T-cell (primary cell): ENCODE measurements around the gene CALCOCO2. TPM values are rescaled to one million over a fixed set of nuclear protein-coding genes. Genes with fewer than 3 reads are reported as not detected.
A peak's percentile ranks its signal among the peaks of the same experiment; 100 is the strongest.

Source experiments
- ATAC-seq, 4 experiments: fragments of 200-7000 bp in 3 of 4; fragments of 150-1000 bp in 1 of 4; cut with Tn5 transposase; replicated peaks in 1 of 4; 1 replicate in 3 of 4; 2 replicates in 1 of 4; pipeline ENCODE4 v1.10.0; 2021; ENCODE audit warnings: moderate library complexity in 3 of 4, mild to moderate bottlenecking in 2 of 4, moderate number of reproducible peaks in 1 of 4
- CTCF ChIA-PET, 2 donors: fragments of 300-600 bp; sonication (Branson Sonifier 250); formaldehyde crosslinking; loops; one replicate each; lab custom pipeline; 2022; ENCODE audit warnings: antibody characterized with exemption in 2 of 2; lab: Charles Lee
- POLR2A ChIA-PET, 2 donors: fragments of 300-600 bp; sonication (Branson Sonifier 250); formaldehyde crosslinking; loops; one replicate each; lab custom pipeline; 2022; ENCODE audit warnings: antibody characterized with exemption in 2 of 2; lab: Charles Lee
- DNase-seq, 35 experiments: peaks; one replicate each; pipeline versions ENCODE4 v3.0.0 to v3.0.0-alpha.2; 2013 to 2023
- H3K27ac ChIP-seq: one replicate; pipeline ENCODE4 v1.5.1; 2013; ENCODE audit warnings: low read length
- H3K27me3 ChIP-seq, 2 experiments: replicated peaks in 1 of 2; 1 replicate in 1 of 2; 2 replicates in 1 of 2; pipeline versions ENCODE4 v1.6.1 to v1.7.0; 2013; ENCODE audit warnings: low read length in 1 of 2, mixed read lengths in 1 of 2; ENCODE audit not compliant: control insufficient read depth in 2 of 2, insufficient read depth in 2 of 2; ENCODE audit errors: extremely low read depth in 1 of 2
- H3K36me3 ChIP-seq, 2 donors: 1 replicate in 1 of 2; 2 replicates in 1 of 2; pipeline versions ENCODE4 v1.6.1 to v1.7.0; 2013; ENCODE audit warnings: low read length in 1 of 2; ENCODE audit not compliant: control insufficient read depth in 2 of 2, insufficient read depth in 1 of 2; ENCODE audit errors: extremely low read depth in 1 of 2
- H3K4me1 ChIP-seq, 2 experiments: 1 replicate in 1 of 2; 2 replicates in 1 of 2; pipeline versions ENCODE4 v1.6.1 to v1.7.0; 2013; ENCODE audit warnings: low read length in 2 of 2, mixed read lengths in 1 of 2; ENCODE audit not compliant: insufficient read depth in 2 of 2, control insufficient read depth in 1 of 2; ENCODE audit errors: extremely low read depth in 1 of 2
- H3K4me3 ChIP-seq, 2 donors: 1 replicate in 1 of 2; 2 replicates in 1 of 2; pipeline versions ENCODE4 v1.5.1 to v1.7.0; 2013; ENCODE audit warnings: mild to moderate bottlenecking in 2 of 2, low read length in 1 of 2, moderate library complexity in 1 of 2; ENCODE audit not compliant: control insufficient read depth in 1 of 2; ENCODE audit errors: extremely low read depth in 1 of 2
- H3K9me3 ChIP-seq: 2 replicates; pipeline ENCODE4 v1.7.0; 2013
- H3K27ac Mint-ChIP-seq, 2 donors: one replicate each; pipeline ENCODE4 v1.8.0; 2020 to 2021; ENCODE audit warnings: mild to moderate bottlenecking in 2 of 2, mixed read lengths in 2 of 2
- H3K27me3 Mint-ChIP-seq, 2 donors: one replicate each; pipeline ENCODE4 v1.8.0; 2021 to 2022; ENCODE audit warnings: mixed read lengths in 2 of 2
- H3K36me3 Mint-ChIP-seq: one replicate; pipeline ENCODE4 v1.8.0; 2021; ENCODE audit warnings: mixed read lengths
- H3K4me1 Mint-ChIP-seq, 3 donors: one replicate each; pipeline ENCODE4 v1.8.0; 2020 to 2022; ENCODE audit warnings: mixed read lengths in 3 of 3, mild to moderate bottlenecking in 1 of 3
- H3K4me3 Mint-ChIP-seq, 3 donors: one replicate each; pipeline ENCODE4 v1.8.0; 2020 to 2022; ENCODE audit warnings: mild to moderate bottlenecking in 3 of 3, mixed read lengths in 3 of 3, moderate library complexity in 3 of 3
- H3K9me3 Mint-ChIP-seq, 3 donors: one replicate each; pipeline ENCODE4 v1.8.0; 2020 to 2022; ENCODE audit warnings: mixed read lengths in 3 of 3
- WGBS: methylation state at CpG from one replicate; pipeline ENCODE4 v1.1.5; 2013; ENCODE audit warnings: missing lambda C conversion rate; ENCODE audit not compliant: insufficient coverage; 5-methylcytosine and 5-hydroxymethylcytosine counted together
- total RNA-seq, 35 experiments: library from RNA in 6 of 35; stranded (reverse) in 6 of 35; fragments of 120-200 nt in 1 of 35; gene quantifications; one replicate each; pipeline versions ENCODE4 v1.2.1 to v1.2.4 and lab custom pipeline; 2013 to 2026

Gene CALCOCO2
- total RNA-seq, 5 donors from 2014 or later (not counting 1 experiment from before 2014, with no cell fraction given), result 103 to 161 (median 129) TPM

DNA sequence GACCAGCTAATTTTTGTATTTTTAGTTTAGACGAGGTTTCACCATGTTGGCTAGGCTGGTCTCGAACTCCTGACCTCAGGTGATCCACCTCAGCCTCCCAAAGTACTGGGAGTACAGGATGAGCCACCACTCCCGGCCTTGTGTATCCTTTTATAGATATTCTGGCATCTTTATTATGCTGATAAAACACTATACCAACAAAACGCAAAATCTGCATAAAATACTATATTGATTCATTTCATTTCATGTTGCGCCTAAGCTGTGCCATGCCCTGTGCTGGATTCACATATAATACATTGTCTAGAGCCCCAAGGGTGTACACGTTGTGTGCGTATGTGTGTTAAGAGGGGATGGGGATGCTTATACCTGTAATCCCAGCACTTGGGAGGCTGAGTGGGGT lies 73.6 kb downstream of the CALCOCO2 start:
- ChIA-PET CTCF (interaction anchor here in 1 of 2 donors (0.7 kb wide), 1 partner anchor 82 kb away, joined by 4 read pairs; no protein-coding TSS in a partner anchor), POLR2A (no interaction called here)
- Mint-ChIP-seq H3K36me3 (no peaks in the 10 kb centered on the region), H3K9me3 (no peaks in the 10 kb centered on the region), H3K4me1 (peaks cover 9 to 16% (median 13%) of the 10 kb centered on the region in 3 donors), H3K27me3 (no peaks in the 10 kb centered on the region), H3K4me3 (no peak overlapping the region), H3K27ac (no peak overlapping the region)
- H3K27ac ChIP-seq, result no peak overlapping the region
- H3K4me3 ChIP-seq, result no peak overlapping the region
- ATAC-seq, result no peak
- peaks cover 2 to 12% of the 10 kb centered on the region in 2 experiments for H3K4me1 ChIP-seq
- H3K27me3 ChIP-seq, result no peaks in the 10 kb centered on the region
- no peaks in the 10 kb centered on the region for H3K36me3 ChIP-seq
- no peaks in the 10 kb centered on the region for H3K9me3 ChIP-seq
- WGBS, result 90% methylated on average over 2 of the region's 7 CpGs
- DNase-seq, result no peak

DNA sequence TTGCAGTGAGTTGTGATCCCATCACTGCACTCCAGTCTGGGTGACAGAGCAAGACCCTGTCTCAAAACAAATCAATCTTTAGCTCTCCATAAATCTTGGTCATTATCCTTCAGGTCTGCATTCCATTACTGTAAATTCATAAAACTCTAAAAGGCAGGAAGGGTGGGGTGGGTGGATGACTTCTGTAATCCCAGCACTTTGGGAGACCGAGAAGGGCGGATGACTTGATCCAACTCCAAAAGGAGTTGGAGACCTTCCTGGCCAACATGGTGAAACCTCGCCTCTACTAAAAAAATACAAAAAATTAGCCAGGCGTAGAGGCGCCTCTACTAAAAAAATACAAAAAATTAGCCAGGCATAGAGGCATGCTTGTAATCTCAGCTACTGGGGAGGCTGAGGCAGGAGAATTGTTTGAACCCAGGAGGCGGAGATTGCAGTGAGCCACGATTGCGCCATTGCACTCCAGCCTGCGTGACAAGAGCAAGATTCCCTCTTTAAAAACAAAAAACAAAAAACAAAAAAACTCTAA lies 75.2 kb downstream of the CALCOCO2 start:
- DNase-seq (no peak), ATAC-seq (no peak)
- no peak overlapping the region for H3K4me3 ChIP-seq
- WGBS, result 91% methylated on average over 5 of the region's 9 CpGs
- H3K9me3 ChIP-seq, result no peaks in the 10 kb centered on the region
- H3K4me1 ChIP-seq, result peaks cover 9 to 28% of the 10 kb centered on the region in 2 experiments
- Mint-ChIP-seq H3K9me3 (no peaks in the 10 kb centered on the region), H3K36me3 (no peaks in the 10 kb centered on the region), H3K4me3 (peak overlapping the region in 1 of 3 donors; percentile 21), H3K27ac (peak overlapping the region in 1 of 2 donors; percentile 11), H3K4me1 (peaks cover 25 to 33% (median 30%) of the 10 kb centered on the region in 3 donors), H3K27me3 (no peaks in the 10 kb centered on the region)
- ChIA-PET CTCF (interaction anchor here in 1 of 2 donors (0.5 kb wide), 1 partner anchor 232 kb away, joined by 3 read pairs; no protein-coding TSS in a partner anchor), POLR2A (interaction anchor here in 1 of 2 donors (0.6 kb wide), 1 partner anchor 12 kb away, joined by 3 read pairs; no protein-coding TSS in a partner anchor)
- peaks cover 2 to 6% of the 10 kb centered on the region in 2 donors for H3K36me3 ChIP-seq
- no peaks in the 10 kb centered on the region for H3K27me3 ChIP-seq
- no peak overlapping the region for H3K27ac ChIP-seq

DNA sequence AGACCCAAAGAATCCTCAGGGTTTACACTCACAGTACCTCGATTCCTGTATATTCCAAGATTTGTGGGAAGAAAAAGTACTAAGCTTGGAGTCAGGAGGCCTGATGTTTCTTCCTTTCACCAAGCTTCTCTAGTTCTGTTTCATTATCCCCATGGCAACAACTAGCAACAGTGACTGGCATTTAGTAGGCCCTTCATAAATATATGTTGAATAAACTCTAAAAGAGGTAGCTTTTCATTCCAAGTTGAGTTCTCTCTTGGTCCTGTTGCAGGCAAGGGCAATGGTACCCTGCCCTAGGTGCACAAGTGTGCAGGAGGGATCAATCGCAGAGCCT lies 76.8 kb downstream of the CALCOCO2 start:
- peaks cover 13% of the 10 kb centered on the region for H3K36me3 Mint-ChIP-seq
- peaks cover 2 to 20% of the 10 kb centered on the region in 2 donors for H3K36me3 ChIP-seq
- H3K27ac ChIP-seq, result peak overlapping the region; percentile 92
- peak overlapping the region; percentile 95 to 96 for H3K27ac Mint-ChIP-seq
- ATAC-seq (peak in 1 of 4 experiments; percentile 21), DNase-seq (peak in 1 of 35 experiments; percentile 10)
- POLR2A ChIA-PET, result interaction anchor here (0.6 to 1.1 kb wide), 5 partner anchors 14 to 966 kb away, joined by 3 to 4 read pairs (median 3); partner anchors contain the start of genes ATP5MC1 (in 2 of the 2), PNPO (in 1 of the 2) and SNF8 (in 1 of the 2)
- H3K27me3 Mint-ChIP-seq, result no peaks in the 10 kb centered on the region
- H3K4me1 Mint-ChIP-seq, result peaks cover 41 to 49% (median 46%) of the 10 kb centered on the region in 3 donors
- peaks cover 9 to 31% of the 10 kb centered on the region in 2 experiments for H3K4me1 ChIP-seq
- peak overlapping the region; percentile 49 to 54 for H3K4me3 ChIP-seq
- peak overlapping the region; percentile 86 to 90 (median 87) for H3K4me3 Mint-ChIP-seq
- H3K9me3 ChIP-seq, result no peaks in the 10 kb centered on the region
- H3K9me3 Mint-ChIP-seq, result no peaks in the 10 kb centered on the region
- no peaks in the 10 kb centered on the region for H3K27me3 ChIP-seq
- WGBS, result 0% methylated on average over 1 of the region's 2 CpGs
- CTCF ChIA-PET, result interaction anchor here (0.7 to 1.4 kb wide), 2 partner anchors 15 to 24 kb away, joined by 3 to 6 read pairs; partner anchors contain the start of gene ATP5MC1 (in 1 of the 2)

DNA sequence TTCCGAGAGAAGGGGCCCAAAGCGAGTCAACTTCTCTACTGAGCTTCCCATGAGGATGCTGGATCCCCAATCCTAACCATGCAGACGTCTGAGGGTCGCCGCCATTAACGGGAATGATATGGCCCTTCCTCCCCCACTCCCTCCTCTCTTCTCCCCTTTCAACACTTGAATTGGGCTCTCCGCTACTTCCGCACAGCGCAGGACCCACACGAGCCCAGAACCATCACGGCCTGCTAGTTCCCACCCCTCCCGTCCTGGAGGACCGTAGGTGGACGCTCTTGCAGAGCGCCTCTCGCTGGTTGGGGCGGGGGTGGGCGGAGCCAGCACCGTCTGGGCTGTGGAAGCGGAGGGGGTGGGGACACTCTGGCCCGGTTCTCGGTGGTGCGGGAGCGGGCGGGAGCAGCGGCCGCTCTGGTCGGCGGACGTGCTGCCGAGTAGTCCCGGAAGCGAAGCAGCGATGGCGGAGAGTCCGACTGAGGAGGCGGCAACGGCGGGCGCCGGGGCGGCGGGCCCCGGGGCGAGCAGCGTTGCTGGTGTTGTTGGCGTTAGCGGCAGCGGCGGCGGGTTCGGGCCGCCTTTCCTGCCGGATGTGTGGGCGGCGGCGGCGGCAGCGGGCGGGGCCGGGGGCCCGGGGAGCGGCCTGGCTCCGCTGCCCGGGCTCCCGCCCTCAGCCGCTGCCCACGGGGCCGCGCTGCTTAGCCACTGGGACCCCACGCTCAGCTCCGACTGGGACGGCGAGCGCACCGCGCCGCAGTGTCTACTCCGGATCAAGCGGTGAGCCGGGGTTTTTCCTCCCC lies 77.4 kb downstream of the CALCOCO2 start, which contains the start of gene UBE2Z:
UBE2Z (plus strand) TSS at position 361 of the 797 bp plus-strand sequence; CDS start at position 458, 97 bp downstream.
- peak within 1 kb of the TSS; percentile 92 for H3K27ac ChIP-seq
- WGBS, result under 1% methylated on average over 67 of the region's 81 CpGs
- H3K36me3 ChIP-seq, result peaks cover 5 to 24% of the 10 kb centered on the region in 2 donors
- H3K27me3 ChIP-seq, result no peaks in the 10 kb centered on the region
- ATAC-seq (peak; percentile 90 to 94 (median 92)), DNase-seq (peak; percentile 73 to 94 (median 82))
- CTCF ChIA-PET, result interaction anchor here (0.7 to 1.4 kb wide), 3 partner anchors 16 to 24 kb away, joined by 3 to 6 read pairs (median 3); partner anchors contain the start of gene ATP5MC1 (in 1 of the 2)
- H3K4me1 ChIP-seq, result peaks cover 9 to 36% of the 10 kb centered on the region in 2 experiments
- Mint-ChIP-seq H3K4me3 (peak within 1 kb of the TSS; percentile 86 to 90 (median 87)), H3K27me3 (no peaks in the 10 kb centered on the region), H3K27ac (peak within 1 kb of the TSS; percentile 95 to 96), H3K4me1 (peaks cover 47 to 55% (median 48%) of the 10 kb centered on the region in 3 donors), H3K36me3 (peaks cover 16% of the 10 kb centered on the region), H3K9me3 (no peaks in the 10 kb centered on the region)
- POLR2A ChIA-PET, result interaction anchor here (0.6 to 1.2 kb wide), 7 partner anchors 15 to 967 kb away, joined by 3 to 5 read pairs (median 3); partner anchors contain the start of genes ATP5MC1 (in 2 of the 2), SNF8 (in 2 of the 2) and PNPO (in 1 of the 2)
- H3K4me3 ChIP-seq, result peak within 1 kb of the TSS; percentile 49 to 54
- H3K9me3 ChIP-seq, result no peaks in the 10 kb centered on the region

DNA sequence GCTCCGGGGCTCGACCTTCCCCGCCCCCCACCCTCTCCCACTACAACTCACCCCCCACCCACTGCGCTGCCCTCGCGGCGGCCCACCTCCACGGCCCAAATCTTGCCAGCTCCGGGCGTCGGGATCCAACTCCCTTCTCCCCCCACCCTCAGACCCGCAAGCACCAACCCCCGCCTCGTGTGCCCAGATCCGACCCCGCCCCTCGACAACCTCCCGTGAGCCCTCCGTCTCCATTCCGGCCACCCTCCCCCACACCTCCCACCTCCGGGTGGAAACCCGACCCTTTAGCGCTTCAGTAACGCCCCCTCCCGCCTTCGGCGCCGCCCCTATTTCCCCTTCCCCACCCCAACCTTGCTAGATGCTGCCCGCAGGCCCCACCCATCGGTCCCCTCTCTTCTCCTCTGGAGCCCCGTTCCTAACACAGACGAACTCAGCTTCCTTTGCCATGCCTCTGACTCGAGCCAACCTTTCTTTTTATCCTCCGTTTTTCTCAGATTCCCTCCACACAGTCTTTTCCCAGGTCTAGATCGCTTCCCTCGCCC lies 78.1 kb downstream of the CALCOCO2 start:
- Mint-ChIP-seq H3K4me1 (peaks cover 52 to 61% (median 54%) of the 10 kb centered on the region in 3 donors), H3K27ac (peak overlapping the region; percentile 87 to 91), H3K36me3 (peaks cover 16% of the 10 kb centered on the region), H3K27me3 (no peaks in the 10 kb centered on the region), H3K9me3 (no peaks in the 10 kb centered on the region), H3K4me3 (peak overlapping the region; percentile 86 to 90 (median 87))
- ATAC-seq (peak; percentile 36 to 52 (median 46)), DNase-seq (peak; percentile 56 to 83 (median 75))
- 3% methylated on average over 24 of the region's 36 CpGs for WGBS
- Histone ChIP-seq H3K27me3 (no peaks in the 10 kb centered on the region), H3K27ac (peak overlapping the region; percentile 69), H3K36me3 (peaks cover 5 to 30% of the 10 kb centered on the region in 2 donors), H3K9me3 (no peaks in the 10 kb centered on the region), H3K4me3 (peak overlapping the region; percentile 49 to 54), H3K4me1 (peaks cover 9 to 42% of the 10 kb centered on the region in 2 experiments)
- CTCF ChIA-PET, result interaction anchor here in 1 of 2 donors (0.7 to 1.2 kb wide), 2 partner anchors 16 to 24 kb away, joined by 3 to 5 read pairs; partner anchors contain the start of gene ATP5MC1
- POLR2A ChIA-PET, result interaction anchor here (0.6 to 1.2 kb wide), 3 partner anchors 16 to 142 kb away, joined by 4 to 5 read pairs (median 4); partner anchors contain the start of genes ATP5MC1 (in 1 of the 2) and SNF8 (in 1 of the 2)
